HUES64 (cell line): Measurements from ENCODE around the gene SORCS3.

Source experiments
- H3K27ac ChIP-seq: 2 replicates; pipeline ENCODE4 v1.7.0; 2013; ENCODE audit warnings: low read depth, low read length, inconsistent platforms
- H3K27me3 ChIP-seq: 2 replicates; pipeline ENCODE4 v1.6.1; 2013; ENCODE audit warnings: mild to moderate bottlenecking, low read length; ENCODE audit not compliant: insufficient read depth
- H3K36me3 ChIP-seq: 2 replicates; pipeline ENCODE4 v1.6.1; 2013; ENCODE audit warnings: mild to moderate bottlenecking, low read length; ENCODE audit not compliant: insufficient read depth
- H3K4me1 ChIP-seq: 2 replicates; pipeline ENCODE4 v1.6.1; 2013; ENCODE audit warnings: mild to moderate bottlenecking, low read length, moderate library complexity; ENCODE audit not compliant: insufficient read depth
- H3K4me3 ChIP-seq: 2 replicates; pipeline ENCODE4 v1.5.1; 2013; ENCODE audit warnings: mild to moderate bottlenecking, low read length, moderate library complexity
- H3K9ac ChIP-seq: 2 replicates; pipeline ENCODE4 v1.6.1; 2013; ENCODE audit warnings: mild to moderate bottlenecking, low read depth, low read length
- H3K9me3 ChIP-seq: 2 replicates; pipeline ENCODE4 v1.6.1; 2013; ENCODE audit warnings: low read depth, low read length; ENCODE audit not compliant: insufficient read depth
- WGBS: fragments of 150-250, 120-280 bp; methylation state at CpG from one replicate; pipeline ENCODE4 v1.1.7; 2013; ENCODE audit warnings: missing lambda C conversion rate; 5-methylcytosine and 5-hydroxymethylcytosine counted together

The SORCS3 gene

GRCh38 chr10:104923501-104923900 lies 282.4 kb downstream of the SORCS3 start:
- no peaks in the 10 kb centered on the region for H3K27me3 ChIP-seq
- H3K4me1 ChIP-seq, result peaks cover 5% of the 10 kb centered on the region; the same call in 1 of the 2 replicates
- H3K9me3 ChIP-seq, result no peaks in the 10 kb centered on the region
- H3K36me3 ChIP-seq, result no peaks in the 10 kb centered on the region
- no peak overlapping the region for H3K4me3 ChIP-seq
- 98% methylated on average over 2 of the region's 3 CpGs for WGBS
- no peak overlapping the region for H3K27ac ChIP-seq
- H3K9ac ChIP-seq, result no peak overlapping the region

GRCh38 chr10:104924101-104924795 lies 283.2 kb downstream of the SORCS3 start:
- H3K9ac ChIP-seq, result no peak overlapping the region
- no peaks in the 10 kb centered on the region for H3K36me3 ChIP-seq
- H3K4me3 ChIP-seq, result no peak overlapping the region
- H3K4me1 ChIP-seq, result peaks cover 5% of the 10 kb centered on the region; the same call in 1 of the 2 replicates
- WGBS, result 81% methylated on average over 6 of the region's 6 CpGs
- no peaks in the 10 kb centered on the region for H3K27me3 ChIP-seq
- H3K27ac ChIP-seq, result no peak overlapping the region
- H3K9me3 ChIP-seq, result no peaks in the 10 kb centered on the region

GRCh38 chr10:104925232-104925851 lies 284.3 kb downstream of the SORCS3 start:
- no peak overlapping the region for H3K27ac ChIP-seq
- no peak overlapping the region for H3K9ac ChIP-seq
- 64% methylated on average over 2 of the region's 3 CpGs for WGBS
- peaks cover 5% of the 10 kb centered on the region; the same call in 1 of the 2 replicates for H3K4me1 ChIP-seq
- H3K27me3 ChIP-seq, result no peaks in the 10 kb centered on the region
- H3K4me3 ChIP-seq, result no peak overlapping the region
- no peaks in the 10 kb centered on the region for H3K9me3 ChIP-seq
- H3K36me3 ChIP-seq, result no peaks in the 10 kb centered on the region

GRCh38 chr10:104928734-104929133 lies 287.6 kb downstream of the SORCS3 start:
- Histone ChIP-seq H3K27me3 (no peaks in the 10 kb centered on the region), H3K27ac (no peak overlapping the region), H3K4me3 (no peak overlapping the region), H3K9ac (no peak overlapping the region), H3K4me1 (peaks cover 8% of the 10 kb centered on the region), H3K9me3 (no peaks in the 10 kb centered on the region), H3K36me3 (no peaks in the 10 kb centered on the region)
- 97% methylated on average over 2 of the region's 2 CpGs for WGBS

GRCh38 chr10:104931612-104932134 lies 290.6 kb downstream of the SORCS3 start:
- WGBS, result 86% methylated on average over 2 of the region's 2 CpGs
- H3K9ac ChIP-seq, result no peak overlapping the region

GRCh38 chr10:104935656-104936055 lies 294.6 kb downstream of the SORCS3 start:
- H3K4me3 ChIP-seq, result no peak overlapping the region
- no peaks in the 10 kb centered on the region for H3K36me3 ChIP-seq
- no peaks in the 10 kb centered on the region for H3K27me3 ChIP-seq
- no peaks in the 10 kb centered on the region for H3K9me3 ChIP-seq
- WGBS, result 45% methylated on average over 2 of the region's 2 CpGs
- no peak overlapping the region for H3K27ac ChIP-seq
- H3K4me1 ChIP-seq, result peaks cover 3% of the 10 kb centered on the region; the same call in 1 of the 2 replicates
- no peak overlapping the region for H3K9ac ChIP-seq

More at GRCh38 chr10:104931612-104932134, 290.6 kb downstream of the SORCS3 start:
- H3K4me1 ChIP-seq, result peaks cover 3% of the 10 kb centered on the region; the same call in 1 of the 2 replicates
- H3K27ac ChIP-seq, result no peak overlapping the region
- H3K36me3 ChIP-seq, result no peaks in the 10 kb centered on the region
- H3K4me3 ChIP-seq, result no peak overlapping the region
- H3K9me3 ChIP-seq, result no peaks in the 10 kb centered on the region
- no peaks in the 10 kb centered on the region for H3K27me3 ChIP-seq

GRCh38 chr10:104937567-104937966 lies 296.5 kb downstream of the SORCS3 start:
- H3K9me3 ChIP-seq, result no peaks in the 10 kb centered on the region
- no peaks in the 10 kb centered on the region for H3K27me3 ChIP-seq
- H3K4me3 ChIP-seq, result no peak overlapping the region
- H3K36me3 ChIP-seq, result no peaks in the 10 kb centered on the region
- WGBS, result 92% methylated on average over 2 of the region's 2 CpGs
- H3K9ac ChIP-seq, result no peak overlapping the region
- no peak overlapping the region for H3K27ac ChIP-seq
- peaks cover 7% of the 10 kb centered on the region; the same call in 1 of the 2 replicates for H3K4me1 ChIP-seq

- WGBS, result 96% methylated on average over 4 of the region's 4 CpGs
- Histone ChIP-seq H3K4me3 (no peak overlapping the region), H3K4me1 (peaks cover 7% of the 10 kb centered on the region; the same call in 1 of the 2 replicates)
Observed at GRCh38 chr10:104938031-104938430, 296.9 kb downstream of the SORCS3 start.

GRCh38 chr10:104941662-104942061 lies 300.6 kb downstream of the SORCS3 start:
- H3K4me1 ChIP-seq, result peaks cover 7% of the 10 kb centered on the region; the same call in 1 of the 2 replicates
- H3K27ac ChIP-seq, result no peak overlapping the region
- no peak overlapping the region for H3K9ac ChIP-seq
- no peaks in the 10 kb centered on the region for H3K27me3 ChIP-seq
- no peaks in the 10 kb centered on the region for H3K9me3 ChIP-seq
- no peak overlapping the region for H3K4me3 ChIP-seq
- H3K36me3 ChIP-seq, result no peaks in the 10 kb centered on the region

More at GRCh38 chr10:104938031-104938430, 296.9 kb downstream of the SORCS3 start:
- no peak overlapping the region for H3K27ac ChIP-seq
- no peak overlapping the region for H3K9ac ChIP-seq
- H3K9me3 ChIP-seq, result no peaks in the 10 kb centered on the region
- H3K27me3 ChIP-seq, result no peaks in the 10 kb centered on the region
- H3K36me3 ChIP-seq, result no peaks in the 10 kb centered on the region

GRCh38 chr10:104947314-104947713 lies 306.2 kb downstream of the SORCS3 start:
- no peak overlapping the region for H3K9ac ChIP-seq
- H3K9me3 ChIP-seq, result no peaks in the 10 kb centered on the region
- no peak overlapping the region for H3K27ac ChIP-seq
- 94% methylated on average over 9 of the region's 9 CpGs for WGBS
- H3K4me1 ChIP-seq, result no peaks in the 10 kb centered on the region
- H3K36me3 ChIP-seq, result no peaks in the 10 kb centered on the region
- no peak overlapping the region for H3K4me3 ChIP-seq
- H3K27me3 ChIP-seq, result no peaks in the 10 kb centered on the region

GRCh38 chr10:104957178-104957841 lies 316.2 kb downstream of the SORCS3 start:
- no peaks in the 10 kb centered on the region for H3K36me3 ChIP-seq
- H3K27me3 ChIP-seq, result no peaks in the 10 kb centered on the region
- H3K27ac ChIP-seq, result no peak overlapping the region
- WGBS, result 100% methylated on average over 2 of the region's 4 CpGs
- no peak overlapping the region for H3K4me3 ChIP-seq
- H3K4me1 ChIP-seq, result no peaks in the 10 kb centered on the region
- no peaks in the 10 kb centered on the region for H3K9me3 ChIP-seq
- H3K9ac ChIP-seq, result no peak overlapping the region
